NCI-H226 (cell line): ENCODE data around the gene SLITRK3.
"Not testable (repeated sequence)": the region's sequence is repeated elsewhere in the genome, so short reads cannot be mapped to it uniquely, and the experiment has no call there.

ENCODE experiments used
- DNase-seq: peaks from one replicate; pipeline ENCODE4 v3.0.0-alpha.2; 2015

Gene SLITRK3

GRCh38 chr3:165188452-165188851 is 7.7 kb downstream of the SLITRK3 start:
- DNase-seq = no peak

- DNase-seq = no peak
Observed at GRCh38 chr3:165185707-165186327, 10.4 kb downstream of the SLITRK3 start.

- DNase-seq = no peak
Observed at GRCh38 chr3:165181556-165181955, 14.6 kb downstream of the SLITRK3 start.

DNA sequence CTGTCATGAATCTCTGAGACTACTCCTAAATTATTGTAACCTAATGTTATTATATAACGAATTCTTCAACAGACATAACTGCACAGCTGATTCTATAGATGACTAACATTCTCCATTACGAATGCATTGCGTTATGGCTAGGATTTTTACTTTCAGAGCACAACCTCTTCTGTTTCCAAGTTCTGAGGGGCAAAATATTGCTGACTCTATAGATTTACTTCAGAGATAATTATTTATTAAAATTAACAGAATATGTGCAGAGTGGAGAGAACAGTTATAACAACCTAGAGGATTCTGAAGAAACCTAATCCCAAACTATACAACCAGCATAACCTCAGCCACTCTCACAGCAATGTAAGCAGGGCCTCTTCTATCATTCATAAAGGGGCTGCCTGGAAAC is 25.9 kb downstream of the SLITRK3 start:
- no peak for DNase-seq

- DNase-seq = no peak
Observed at GRCh38 chr3:165169368-165169767, 26.8 kb downstream of the SLITRK3 start.

GRCh38 chr3:165162883-165163282 is 33.3 kb downstream of the SLITRK3 start:
- no peak for DNase-seq

DNA sequence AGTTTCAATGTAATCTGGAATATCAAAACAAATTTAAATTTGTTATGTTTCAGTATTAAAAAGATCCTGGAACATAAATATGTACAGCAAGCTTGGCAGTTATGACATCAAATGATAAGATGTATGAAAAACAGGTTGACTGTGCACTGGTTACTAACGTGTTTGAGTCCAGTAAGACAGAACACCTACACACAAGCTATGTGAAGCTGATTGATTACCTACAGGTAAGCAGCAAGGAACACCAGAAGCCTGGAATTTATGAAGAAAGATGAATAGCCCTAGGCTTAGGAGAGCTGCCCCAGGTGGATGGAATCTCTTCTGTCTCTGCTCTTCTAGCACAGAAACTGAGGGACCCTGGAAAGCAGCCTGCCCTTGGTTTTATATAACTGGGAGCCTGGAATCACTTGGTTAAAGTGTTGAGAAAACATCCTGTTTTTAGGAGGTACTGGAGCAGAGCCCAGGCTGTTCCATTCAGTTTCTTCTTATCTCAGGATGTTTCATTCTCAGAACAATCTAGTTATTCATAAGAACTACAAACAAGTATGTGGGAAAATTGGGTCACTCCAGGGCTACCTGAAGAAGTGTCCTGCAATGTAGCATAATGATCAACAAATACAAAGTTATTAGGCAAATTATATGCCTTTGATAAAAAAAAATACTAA is 36.3 kb downstream of the SLITRK3 start:
- DNase-seq = no peak

GRCh38 chr3:165158011-165158410 is 38.2 kb downstream of the SLITRK3 start:
- no peak for DNase-seq

DNA sequence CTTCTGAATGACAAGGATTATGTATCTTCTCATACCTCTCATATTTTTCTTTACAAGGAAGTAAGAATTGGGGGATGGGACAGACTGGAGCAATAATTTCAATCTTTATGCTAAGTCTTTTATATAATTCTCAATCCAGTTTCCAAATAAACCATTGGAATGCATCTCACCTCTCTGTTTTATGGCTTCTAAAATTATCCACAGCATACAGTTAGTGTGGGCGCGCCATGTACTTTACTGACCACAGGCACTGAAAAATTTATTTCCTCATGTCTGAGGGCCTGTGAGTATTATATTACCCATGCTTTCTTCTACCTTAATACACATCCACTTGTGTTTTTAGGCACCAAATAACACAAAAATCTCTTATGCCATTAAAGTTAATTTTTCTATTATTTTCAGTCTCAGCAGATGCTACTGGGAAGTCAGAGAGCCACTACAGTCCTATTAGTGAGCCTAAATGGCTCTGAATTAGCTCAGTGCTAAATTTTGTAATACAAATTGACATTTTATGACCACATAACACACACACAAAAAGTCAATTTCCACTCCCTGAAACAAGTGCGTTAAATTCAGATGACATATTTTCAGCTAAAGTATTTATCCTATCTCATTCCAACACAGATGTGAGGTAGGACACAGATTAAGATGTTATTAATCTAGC is 39.3 kb downstream of the SLITRK3 start:
- DNase-seq = no peak

DNA sequence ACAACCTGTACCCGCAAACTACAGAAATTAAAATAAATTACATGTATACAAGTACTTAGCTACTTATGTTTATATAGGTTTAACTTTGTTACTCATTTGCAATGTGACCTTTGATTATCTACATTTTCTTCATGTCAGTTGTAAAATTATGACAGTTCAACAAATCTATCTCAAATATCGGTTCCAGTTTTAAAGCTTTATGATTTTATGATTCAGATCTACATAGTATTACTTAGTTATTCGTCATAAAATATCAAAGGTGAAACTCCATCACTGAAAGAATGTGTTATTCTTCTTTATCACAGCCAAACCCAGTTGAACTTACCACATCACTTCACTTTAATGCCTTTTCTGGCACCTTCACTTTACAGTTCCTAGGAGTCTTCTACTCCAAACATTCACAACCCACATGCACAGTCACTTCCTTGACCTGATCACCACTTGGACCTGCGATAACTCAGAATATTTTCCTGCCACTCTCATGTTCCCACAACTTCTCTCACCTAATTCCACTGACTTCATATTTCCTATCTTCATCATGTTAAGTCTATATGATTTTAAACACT is 47.2 kb downstream of the SLITRK3 start:
- DNase-seq = no peak

DNA sequence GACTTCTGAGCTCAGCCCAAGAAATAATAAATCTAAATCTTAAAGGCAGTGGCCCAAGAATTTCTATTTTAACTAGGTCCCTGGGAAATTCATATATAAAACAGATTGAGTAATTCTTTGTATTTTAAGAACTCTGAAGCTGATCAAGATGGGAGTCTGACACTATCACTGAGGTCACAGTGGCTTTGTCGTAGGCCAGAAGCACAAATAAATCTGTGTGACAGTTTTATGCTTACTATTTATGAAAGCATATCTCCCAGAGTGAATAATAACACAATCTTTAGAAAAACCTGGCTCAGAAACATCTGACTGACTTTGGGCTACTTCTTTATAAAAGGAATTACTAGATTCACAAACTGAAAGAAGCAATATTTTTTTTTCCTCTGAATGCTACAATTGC is 51.9 kb downstream of the SLITRK3 start:
- DNase-seq = no peak

DNA sequence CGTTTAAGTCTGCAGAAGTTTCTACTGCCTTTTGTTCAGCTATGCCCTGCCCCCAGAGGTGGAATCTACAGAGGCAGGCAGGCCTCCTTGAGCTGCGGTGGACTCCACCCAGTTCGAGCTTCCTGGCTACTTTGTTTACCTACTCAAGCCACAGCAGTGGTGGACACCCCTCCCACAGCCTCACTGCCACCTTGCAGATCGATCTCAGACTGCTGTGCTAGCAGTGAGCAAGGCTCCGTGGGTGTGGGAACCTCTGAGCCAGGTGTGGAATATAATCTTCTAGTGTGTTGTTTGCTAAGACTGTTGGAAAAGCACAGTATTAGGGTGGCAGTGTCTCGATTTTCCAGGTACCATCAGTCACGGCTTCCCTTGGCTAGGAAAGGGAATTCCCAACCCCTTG is 56.3 kb downstream of the SLITRK3 start:
- not testable (repeated sequence) for DNase-seq
